Measurements from ENCODE around the gene DNAJC10. TPM values are rescaled to one million over a fixed set of nuclear protein-coding genes. Genes with fewer than 3 reads are reported as not detected.

DNAJC10 gene
- total and polyA plus RNA-seq, 2 of the 4 experiments (the other 2 are of a cell fraction): 34.6 to 53.2 TPM

DNA sequence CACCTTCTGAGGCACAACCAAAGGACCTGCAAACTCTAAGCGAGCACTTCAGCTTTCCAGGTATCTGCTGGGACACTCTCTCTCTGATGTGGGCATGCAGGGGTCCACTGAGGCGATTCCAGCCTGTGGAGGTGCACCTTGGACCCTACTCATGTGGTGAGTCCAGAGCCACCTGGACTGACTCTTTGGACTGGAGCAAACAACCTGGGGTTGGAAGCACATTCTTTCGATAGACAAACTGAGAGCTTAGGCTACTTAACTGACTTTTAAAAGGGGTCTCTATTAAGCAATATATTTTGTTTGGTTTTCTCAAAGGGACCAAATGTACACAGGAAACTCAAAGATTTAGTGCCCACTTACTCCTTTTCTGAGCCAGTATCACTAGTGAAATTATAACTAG is 98.7 kb downstream of the DNAJC10 start:
- Histone ChIP-seq H4K91ac (ENCODE audit: insufficient read depth, low read depth, low read length) (no peak overlapping the region), H2AFZ (replicated peaks; ENCODE audit: low read length, poor library complexity) (no peak overlapping the region), H3K9ac (ENCODE audit: low read depth, low read length) (no peak overlapping the region), H3K36me3 (ENCODE audit: control insufficient read depth, insufficient read depth, low read length) (no peaks in the 10 kb centered on the region), H4K8ac (ENCODE audit: low read depth in 2 of 2, low read length in 2 of 2) (no peak overlapping the region), H3K18ac (ENCODE audit: low read depth, low read length) (no peak overlapping the region), H2BK15ac (ENCODE audit: low read depth, low read length) (no peak overlapping the region), H2BK120ac (ENCODE audit: low read depth, low read length) (no peak overlapping the region), H2BK20ac (ENCODE audit: low read depth, low read length) (no peak overlapping the region), H3K9me1 (ENCODE audit: insufficient read depth, low read length) (no peaks in the 10 kb centered on the region), H4K20me1 (ENCODE audit: insufficient read depth, low read length) (no peaks in the 10 kb centered on the region), H2BK5ac (ENCODE audit: low read depth, low read length, poor library complexity, severe bottlenecking) (no peak overlapping the region), H3K27ac (ENCODE audit: insufficient read depth, low read length) (no peak overlapping the region), H3K23ac (ENCODE audit: low read depth, low read length) (no peak overlapping the region), H3K56ac (ENCODE audit: extremely low read depth, insufficient read depth, low read length) (no peak overlapping the region), H3K4me2 (ENCODE audit: low read depth, low read length) (no peak overlapping the region), H3K14ac (replicated peaks; ENCODE audit: low read depth, low read length) (no peak overlapping the region), H3K79me1 (ENCODE audit: low read depth in 1 of 2, low read length in 2 of 2) (no peaks in the 10 kb centered on the region), H3K27me3 (ENCODE audit: control insufficient read depth, insufficient read depth, low read length) (peaks cover 15% of the 10 kb centered on the region), H3K4me1 (ENCODE audit: control insufficient read depth, insufficient read depth, low read length) (no peaks in the 10 kb centered on the region), H2AK5ac (ENCODE audit: low read depth, low read length) (no peak overlapping the region), H2AK9ac (replicated peaks; ENCODE audit: low read depth, low read length, poor library complexity) (no peak overlapping the region), H3K4me3 (ENCODE audit: insufficient read depth, low read depth, low read length) (no peak overlapping the region), H3K4ac (ENCODE audit: low read depth, low read length) (no peak overlapping the region), H4K5ac (ENCODE audit: low read depth, low read length) (no peak overlapping the region), H3K9me3 (ENCODE audit: control insufficient read depth, insufficient read depth, low read length) (no peaks in the 10 kb centered on the region)
- no peak for DNase-seq
- intact Hi-C loops (cut with micrococcal nuclease): no loop called here
- no peak for TF ChIP-seq MAFK (IDR thresholded peaks at IDR 0.05; ENCODE audit: low read depth, low read length)
- TF ChIP-seq, protein P1, sequence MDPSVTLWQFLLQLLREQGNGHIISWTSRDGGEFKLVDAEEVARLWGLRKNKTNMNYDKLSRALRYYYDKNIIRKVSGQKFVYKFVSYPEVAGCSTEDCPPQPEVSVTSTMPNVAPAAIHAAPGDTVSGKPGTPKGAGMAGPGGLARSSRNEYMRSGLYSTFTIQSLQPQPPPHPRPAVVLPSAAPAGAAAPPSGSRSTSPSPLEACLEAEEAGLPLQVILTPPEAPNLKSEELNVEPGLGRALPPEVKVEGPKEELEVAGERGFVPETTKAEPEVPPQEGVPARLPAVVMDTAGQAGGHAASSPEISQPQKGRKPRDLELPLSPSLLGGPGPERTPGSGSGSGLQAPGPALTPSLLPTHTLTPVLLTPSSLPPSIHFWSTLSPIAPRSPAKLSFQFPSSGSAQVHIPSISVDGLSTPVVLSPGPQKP (IDR thresholded peaks at IDR 0.05; ENCODE audit: borderline replicate concordance, low read depth, low read length): no peak
- TF ChIP-seq CTCF (conservative IDR thresholded peaks at IDR 0.05; ENCODE audit: low read depth, low read length): no peak
- no peak for TF ChIP-seq RCOR1 (IDR thresholded peaks at IDR 0.05; ENCODE audit: insufficient replicate concordance, low read length)
- TF ChIP-seq POLR2A (IDR thresholded peaks at IDR 0.05; ENCODE audit: low read depth, low read length): no peak
- no peak for TF ChIP-seq BHLHE40 (IDR thresholded peaks at IDR 0.05; ENCODE audit: low read depth, low read length)
- TF ChIP-seq CEBPB (IDR thresholded peaks at IDR 0.05; ENCODE audit: low read depth, low read length): no peak
- no peak for TF ChIP-seq MXI1 (IDR thresholded peaks at IDR 0.05; ENCODE audit: borderline replicate concordance, low read depth, low read length)
- no peak for TF ChIP-seq RAD21 (IDR thresholded peaks at IDR 0.05; ENCODE audit: low read length)
- TF ChIP-seq, protein P2, sequence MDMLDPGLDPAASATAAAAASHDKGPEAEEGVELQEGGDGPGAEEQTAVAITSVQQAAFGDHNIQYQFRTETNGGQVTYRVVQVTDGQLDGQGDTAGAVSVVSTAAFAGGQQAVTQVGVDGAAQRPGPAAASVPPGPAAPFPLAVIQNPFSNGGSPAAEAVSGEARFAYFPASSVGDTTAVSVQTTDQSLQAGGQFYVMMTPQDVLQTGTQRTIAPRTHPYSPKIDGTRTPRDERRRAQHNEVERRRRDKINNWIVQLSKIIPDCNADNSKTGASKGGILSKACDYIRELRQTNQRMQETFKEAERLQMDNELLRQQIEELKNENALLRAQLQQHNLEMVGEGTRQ (IDR thresholded peaks at IDR 0.05; ENCODE audit: low read depth, low read length): no peak
- no peak for TF ChIP-seq SMC3 (IDR thresholded peaks at IDR 0.05; ENCODE audit: low read depth, low read length)
- TF ChIP-seq CHD1 (IDR thresholded peaks at IDR 0.05; ENCODE audit: low read depth, low read length): no peak
- no peak for TF ChIP-seq RFX5 (IDR thresholded peaks at IDR 0.05; ENCODE audit: low read depth, low read length)
- TF ChIP-seq MAZ (IDR thresholded peaks at IDR 0.05; ENCODE audit: borderline replicate concordance, low read depth, low read length): no peak
- dilution Hi-C loops (cut with HindIII; ENCODE audit: low sequenced_read_pairs, unreplicated experiment): no loop called here
- in situ Hi-C loops (cut with MboI; ENCODE audit: low sequenced_read_pairs): no loop called here
- BruUV-seq (replicated peaks): no TSS peak
- CTCF ChIA-PET: no interaction called here
- POLR2A ChIA-PET (ENCODE audit: unreplicated experiment): no interaction called here
- 80% methylated on average over 1 of the region's 3 CpGs; no CpG with 5 or more reads in 1 of the 2 experiments for WGBS, 2 experiments (ENCODE audit: extremely low coverage in 2 of 2, insufficient read length in 1 of 2)
- ATAC-seq (ENCODE audit: low read depth): no peak
